Measurements from ENCODE around the gene BUD31. TPM values are rescaled to one million over a fixed set of nuclear protein-coding genes. Genes with fewer than 3 reads are reported as not detected.
A peak's percentile ranks its signal among the peaks of the same experiment; 100 is the strongest.

Gene BUD31
- total RNA-seq, 2 donors from 2014 or later: 36.7 to 57.0 TPM

DNA sequence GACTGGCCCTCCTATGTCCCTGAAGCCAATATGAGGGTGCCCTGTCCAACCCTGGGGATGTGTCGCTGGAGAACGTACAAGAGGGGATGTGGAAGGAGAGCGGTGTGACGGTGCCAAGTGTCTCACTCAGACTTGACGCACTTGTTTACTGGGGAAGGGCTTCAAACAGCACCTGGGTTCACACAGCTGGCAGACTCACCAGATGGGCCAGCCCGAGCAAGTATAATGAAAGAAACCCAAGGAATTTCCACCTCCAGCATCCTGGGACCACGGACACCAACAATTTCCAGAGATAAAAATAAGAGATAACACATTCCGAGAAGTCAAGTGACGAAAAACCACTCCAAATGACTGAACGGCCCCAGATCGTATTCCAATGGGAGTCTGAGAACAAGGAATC is 51.9 kb downstream of the BUD31 start:
- no peak for DNase-seq (ENCODE audit: low spot score)
- H3K4me1 ChIP-seq: peaks cover 0 to 58% of the 10 kb centered on the region in 2 donors
- H3K36me3 ChIP-seq: peaks cover 43% of the 10 kb centered on the region
- H3K27ac ChIP-seq: peak overlapping the region; percentile 2 to 46
- no peak overlapping the region for H3K4me3 ChIP-seq
- no peaks in the 10 kb centered on the region for H3K27me3 ChIP-seq
- no peaks in the 10 kb centered on the region for H3K9me3 ChIP-seq
- TF ChIP-seq, protein P1, sequence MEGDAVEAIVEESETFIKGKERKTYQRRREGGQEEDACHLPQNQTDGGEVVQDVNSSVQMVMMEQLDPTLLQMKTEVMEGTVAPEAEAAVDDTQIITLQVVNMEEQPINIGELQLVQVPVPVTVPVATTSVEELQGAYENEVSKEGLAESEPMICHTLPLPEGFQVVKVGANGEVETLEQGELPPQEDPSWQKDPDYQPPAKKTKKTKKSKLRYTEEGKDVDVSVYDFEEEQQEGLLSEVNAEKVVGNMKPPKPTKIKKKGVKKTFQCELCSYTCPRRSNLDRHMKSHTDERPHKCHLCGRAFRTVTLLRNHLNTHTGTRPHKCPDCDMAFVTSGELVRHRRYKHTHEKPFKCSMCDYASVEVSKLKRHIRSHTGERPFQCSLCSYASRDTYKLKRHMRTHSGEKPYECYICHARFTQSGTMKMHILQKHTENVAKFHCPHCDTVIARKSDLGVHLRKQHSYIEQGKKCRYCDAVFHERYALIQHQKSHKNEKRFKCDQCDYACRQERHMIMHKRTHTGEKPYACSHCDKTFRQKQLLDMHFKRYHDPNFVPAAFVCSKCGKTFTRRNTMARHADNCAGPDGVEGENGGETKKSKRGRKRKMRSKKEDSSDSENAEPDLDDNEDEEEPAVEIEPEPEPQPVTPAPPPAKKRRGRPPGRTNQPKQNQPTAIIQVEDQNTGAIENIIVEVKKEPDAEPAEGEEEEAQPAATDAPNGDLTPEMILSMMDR (IDR thresholded peaks at IDR 0.05): no peak

DNA sequence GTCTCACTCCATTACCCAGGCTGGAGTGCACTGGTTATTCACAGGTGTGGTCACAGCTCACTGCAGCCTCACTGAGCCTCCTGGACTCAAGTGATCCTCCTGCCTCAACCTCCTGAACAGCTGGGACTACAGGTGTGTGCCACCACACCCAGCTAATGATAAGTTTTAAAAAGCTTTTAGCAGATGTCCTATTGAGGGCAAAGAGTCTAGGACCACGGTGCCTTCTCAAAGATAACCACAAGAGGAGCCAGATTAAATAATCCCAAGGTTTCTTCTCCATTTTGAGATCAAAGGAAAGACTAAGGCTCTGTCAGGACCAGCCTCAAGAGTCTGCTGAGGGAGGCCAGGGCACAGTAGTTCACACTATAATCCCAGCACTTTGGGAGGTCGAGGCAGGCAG is 52.5 kb downstream of the BUD31 start:
- no peak for DNase-seq (ENCODE audit: low spot score)
- TF ChIP-seq, protein P1 (IDR thresholded peaks at IDR 0.05): no peak
- no peaks in the 10 kb centered on the region for H3K27me3 ChIP-seq
- peaks cover 43% of the 10 kb centered on the region for H3K36me3 ChIP-seq
- H3K27ac ChIP-seq: peak overlapping the region; percentile 2 to 46
- no peaks in the 10 kb centered on the region for H3K9me3 ChIP-seq
- H3K4me3 ChIP-seq: no peak overlapping the region
- H3K4me1 ChIP-seq: peaks cover 0 to 53% of the 10 kb centered on the region in 2 donors

DNA sequence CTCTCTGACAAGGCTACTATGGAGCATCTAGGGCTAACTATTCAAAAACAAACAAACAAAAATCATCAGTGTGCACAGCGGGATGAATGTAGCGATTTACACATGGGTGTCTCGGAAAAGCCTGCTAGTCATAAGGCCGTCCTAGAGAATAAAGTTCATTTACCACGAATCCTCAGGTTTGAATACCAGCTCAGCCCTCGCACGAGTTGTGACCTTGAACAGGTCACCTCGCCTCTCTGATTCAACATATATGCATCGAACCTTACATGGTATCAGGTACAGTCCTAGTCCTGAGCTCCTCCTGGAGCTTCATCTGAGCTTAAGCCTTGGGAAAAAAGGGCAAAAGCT is 56.6 kb downstream of the BUD31 start:
- Histone ChIP-seq H3K27me3 (no peaks in the 10 kb centered on the region), H3K36me3 (peaks cover 10% of the 10 kb centered on the region), H3K4me3 (peak overlapping the region; percentile 69 to 75), H3K9me3 (no peaks in the 10 kb centered on the region), H3K27ac (peak overlapping the region; percentile 82 to 92), H3K4me1 (peaks cover 0 to 48% of the 10 kb centered on the region in 2 donors)
- no peak for DNase-seq (ENCODE audit: low spot score)
- TF ChIP-seq, protein P1 (IDR thresholded peaks at IDR 0.05): no peak

DNA sequence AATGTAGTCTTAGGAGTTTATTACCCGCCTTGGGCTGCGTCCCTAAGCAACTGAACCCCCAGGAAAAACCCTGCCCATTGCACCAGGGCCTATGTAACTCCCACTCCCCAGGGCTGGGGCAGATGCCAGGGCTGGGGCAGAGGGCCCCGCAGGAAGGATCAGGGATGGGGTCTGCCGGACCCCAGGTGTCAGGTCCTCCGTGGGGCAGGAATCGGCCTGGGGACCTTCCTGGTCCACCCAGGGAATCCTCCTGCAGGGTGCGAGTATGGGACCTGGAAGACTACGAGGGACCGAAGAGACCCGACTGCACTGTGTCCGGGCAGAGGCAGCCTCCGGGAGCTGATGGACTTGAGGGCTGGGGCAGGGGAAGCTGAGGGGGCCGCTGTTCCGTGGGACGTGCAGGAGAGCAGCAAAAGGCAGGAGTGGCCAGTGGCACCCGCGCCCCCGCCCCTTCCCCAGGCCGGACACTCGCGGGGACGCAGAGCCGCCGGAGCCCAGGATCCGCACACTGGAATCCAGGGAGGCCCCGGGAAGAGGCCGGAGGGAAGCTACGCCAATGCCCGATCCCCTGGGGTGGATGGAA is 59.7 kb downstream of the BUD31 start:
- no peak for DNase-seq (ENCODE audit: low spot score)
- Histone ChIP-seq H3K4me3 (no peak overlapping the region), H3K4me1 (peaks cover 0 to 34% of the 10 kb centered on the region in 2 donors), H3K9me3 (no peaks in the 10 kb centered on the region), H3K27ac (no peak overlapping the region), H3K36me3 (peaks cover 8% of the 10 kb centered on the region), H3K27me3 (no peaks in the 10 kb centered on the region)
- TF ChIP-seq, protein P1 (IDR thresholded peaks at IDR 0.05): no peak

Other genes with a start within 250 kb of the BUD31 start
- gene KPNA7, start 200.9 kb upstream of the BUD31 start, total RNA-seq: not detected
- not detected for gene MYH16, start 136.1 kb upstream of the BUD31 start, total RNA-seq
- 100 to 1,000 TPM; 108 to 117 TPM for gene ARPC1A, start 83.1 kb upstream of the BUD31 start, total RNA-seq
- 100 to 1,000 TPM in 1 of 2 donors, 10 to 100 TPM in 1; 53.0 to 115 TPM for gene ARPC1B, start 34.2 kb upstream of the BUD31 start, total RNA-seq
- gene PDAP1, start 372 bp upstream of the BUD31 start, total RNA-seq: 10 to 100 TPM; 70.9 to 93.3 TPM
- 1 to 10 TPM; 4.6 to 5.3 TPM for gene PTCD1, start 29.8 kb downstream of the BUD31 start, total RNA-seq
- 10 to 100 TPM; 12.4 to 18.8 TPM for gene CPSF4, start 30.0 kb downstream of the BUD31 start, total RNA-seq
- 1,000 to 10,000 TPM; 2,443 to 2,651 TPM for gene ATP5MF, start 57.2 kb downstream of the BUD31 start, total RNA-seq
- gene ZNF789, start 63.9 kb downstream of the BUD31 start, total RNA-seq: 1 to 10 TPM in 1 of 2 donors, under 1 TPM in 1; 0.48 to 2.6 TPM
- 10 to 100 TPM; 10.8 to 20.2 TPM for gene ZNF394, start 91.3 kb downstream of the BUD31 start, total RNA-seq
- 1 to 10 TPM; 5.4 to 6.3 TPM for gene ZKSCAN5, start 95.7 kb downstream of the BUD31 start, total RNA-seq
- 1 to 10 TPM; 4.6 to 5.0 TPM for gene FAM200A, start 143.1 kb downstream of the BUD31 start, total RNA-seq
- gene ZNF655, start 149.7 kb downstream of the BUD31 start, total RNA-seq: 10 to 100 TPM; 36.2 to 41.9 TPM
- gene TMEM225B, start 189.3 kb downstream of the BUD31 start, total RNA-seq: not detected
- 1 to 10 TPM; 6.0 to 6.1 TPM for gene ZSCAN25, start 208.0 kb downstream of the BUD31 start, total RNA-seq